NT2/D1 (cell line): ENCODE data around the gene MIPOL1.
"Not testable (repeated sequence)": the region's sequence is repeated elsewhere in the genome, so short reads cannot be mapped to it uniquely, and the experiment has no call there.

Experiments used
- SUZ12 ChIP-seq: IDR thresholded peaks from 2 replicates; pipeline ENCODE4 v1.6.1; 2011; ENCODE audit not compliant: insufficient read length, insufficient read depth; ENCODE audit errors: extremely low read depth
- ZNF274 ChIP-seq: IDR thresholded peaks from 2 replicates; pipeline ENCODE4 v1.6.1; 2011; ENCODE audit warnings: mild to moderate bottlenecking, low read depth, low read length

GRCh38 chr14:37397157-37397940 is 199.6 kb downstream of the MIPOL1 start:
- not testable (repeated sequence) for TF ChIP-seq SUZ12, ZNF274
